GM21447 (cell line): ENCODE measurements around the gene LIFR.
"Not testable (repeated sequence)": the region's sequence is repeated elsewhere in the genome, so short reads cannot be mapped to it uniquely, and the experiment has no call there.

ENCODE experiments used
- ATAC-seq: cut with Tn5 transposase; IDR thresholded peaks from one replicate; pipeline ENCODE4 v1.9.1; 2021; ENCODE audit not compliant: unreplicated experiment

LIFR gene

GRCh38 chr5:38582975-38583319, 26.5 kb upstream of the LIFR start:
- no peak for ATAC-seq

DNA sequence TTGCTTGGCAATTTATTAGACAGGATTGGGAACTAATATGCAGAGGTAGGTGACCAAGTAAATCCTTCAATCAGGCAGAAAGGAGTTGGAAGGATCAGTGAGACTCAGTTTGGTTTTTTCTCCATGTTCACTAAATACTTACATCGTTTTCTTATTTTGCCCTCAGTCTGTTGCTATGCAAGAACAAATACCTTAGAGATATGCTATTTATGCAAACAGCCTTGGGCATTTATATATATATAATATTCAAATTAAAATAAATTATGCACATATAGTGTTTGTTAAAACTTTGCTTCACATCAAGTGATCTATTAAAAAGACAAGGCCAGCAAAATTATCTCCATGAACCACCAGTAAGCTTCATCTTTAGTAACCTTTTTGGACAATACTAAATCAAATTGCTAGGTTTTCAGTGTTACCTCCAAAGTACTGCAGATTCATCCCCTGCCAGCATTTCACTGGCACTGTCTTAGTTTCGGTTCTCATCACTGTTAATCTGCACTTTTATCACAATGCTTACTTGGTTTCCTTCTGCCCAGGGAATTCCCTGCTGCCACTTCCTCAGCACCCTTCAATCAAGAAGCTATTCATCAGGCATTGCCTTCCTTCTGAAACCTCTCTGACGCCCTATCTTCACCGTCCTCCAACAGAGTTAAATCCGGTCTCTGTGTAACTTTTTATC, 26.0 kb upstream of the LIFR start:
- no peak for ATAC-seq

- no peak for ATAC-seq
Observed at GRCh38 chr5:38581597-38581996, 25.2 kb upstream of the LIFR start.

DNA sequence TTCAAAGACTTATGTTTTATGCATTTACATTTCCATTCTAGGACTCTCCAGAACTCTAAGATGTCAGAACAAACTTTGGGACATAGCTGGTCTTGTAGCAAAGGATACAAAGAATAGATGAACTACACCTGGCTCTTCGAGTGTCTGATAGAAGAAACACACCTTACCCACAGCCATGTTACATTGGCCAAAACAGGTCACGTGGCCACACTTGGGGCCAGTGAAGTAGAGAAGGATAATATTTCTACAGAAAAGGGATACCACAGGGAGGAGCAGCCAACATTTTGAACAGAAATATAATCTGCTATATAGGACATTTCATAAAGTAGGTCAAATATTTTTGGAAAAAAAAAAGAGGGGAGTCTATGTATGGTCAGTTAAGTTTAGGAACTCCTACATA, 22.7 kb upstream of the LIFR start:
- no peak for ATAC-seq

DNA sequence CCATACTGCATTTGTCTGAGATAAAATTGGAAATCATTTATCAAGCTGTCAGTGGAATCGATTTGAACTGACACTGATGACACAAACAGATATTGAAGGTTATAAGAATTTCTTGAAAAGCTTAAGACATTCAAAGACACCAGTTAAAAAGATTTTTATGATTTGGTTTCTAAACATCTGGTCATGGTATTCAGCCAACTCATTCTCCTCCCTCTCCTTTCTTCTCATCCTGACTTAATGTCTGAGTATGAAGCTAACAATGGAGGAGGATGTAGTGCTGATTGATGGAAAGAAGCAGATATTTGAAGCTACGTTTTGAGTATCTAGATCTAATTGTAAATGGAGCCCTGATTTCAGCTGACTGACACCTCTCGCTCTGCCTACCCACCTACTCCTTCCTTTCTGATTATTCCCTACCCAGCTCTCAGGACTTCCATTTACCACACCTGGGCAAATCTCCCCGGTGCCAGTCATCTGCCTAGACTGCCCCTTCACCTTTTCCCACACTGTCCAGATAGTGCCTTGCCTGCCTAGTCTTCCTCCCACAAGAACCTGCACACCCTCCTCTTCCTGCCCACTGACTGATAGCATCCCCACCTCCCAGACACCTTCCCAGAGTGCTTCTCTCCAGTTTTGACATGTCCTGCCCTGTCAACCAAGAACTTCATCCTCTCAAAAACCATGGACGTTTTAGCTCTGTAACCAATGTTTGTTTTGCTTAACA, 20.7 kb upstream of the LIFR start:
- no peak for ATAC-seq

GRCh38 chr5:38576442-38576841, 20.0 kb upstream of the LIFR start:
- no peak for ATAC-seq

GRCh38 chr5:38575476-38575875, 19.0 kb upstream of the LIFR start:
- no peak for ATAC-seq

DNA sequence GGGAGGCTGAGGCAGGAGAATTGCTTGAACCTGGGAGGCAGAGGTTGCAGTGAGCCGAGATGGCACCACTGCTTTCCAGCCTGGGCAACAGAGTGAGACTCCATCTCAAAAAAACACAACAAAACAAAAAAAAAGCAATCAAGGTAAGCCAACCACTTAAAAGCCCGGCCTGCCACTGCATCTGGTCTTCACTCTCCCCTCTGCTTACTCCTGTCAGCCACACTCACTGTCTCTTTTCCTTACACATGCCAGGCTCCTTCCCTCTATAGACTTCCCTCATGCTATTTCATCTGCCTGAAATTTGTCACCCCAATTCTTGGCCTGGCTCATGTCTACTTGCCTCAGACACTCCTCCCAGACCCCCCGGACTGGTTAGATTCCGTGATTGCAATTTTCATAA, 17.6 kb upstream of the LIFR start:
- ATAC-seq: no peak

GRCh38 chr5:38573521-38573920, 17.1 kb upstream of the LIFR start:
- no peak for ATAC-seq

- no peak for ATAC-seq
Observed at GRCh38 chr5:38569180-38569579, 12.7 kb upstream of the LIFR start.

- not testable (repeated sequence) for ATAC-seq
Observed at GRCh38 chr5:38567306-38567705, 10.9 kb upstream of the LIFR start.

GRCh38 chr5:38563624-38564023, 7.2 kb upstream of the LIFR start:
- no peak for ATAC-seq

- ATAC-seq: no peak
Observed at GRCh38 chr5:38562444-38563210, 6.2 kb upstream of the LIFR start.

DNA sequence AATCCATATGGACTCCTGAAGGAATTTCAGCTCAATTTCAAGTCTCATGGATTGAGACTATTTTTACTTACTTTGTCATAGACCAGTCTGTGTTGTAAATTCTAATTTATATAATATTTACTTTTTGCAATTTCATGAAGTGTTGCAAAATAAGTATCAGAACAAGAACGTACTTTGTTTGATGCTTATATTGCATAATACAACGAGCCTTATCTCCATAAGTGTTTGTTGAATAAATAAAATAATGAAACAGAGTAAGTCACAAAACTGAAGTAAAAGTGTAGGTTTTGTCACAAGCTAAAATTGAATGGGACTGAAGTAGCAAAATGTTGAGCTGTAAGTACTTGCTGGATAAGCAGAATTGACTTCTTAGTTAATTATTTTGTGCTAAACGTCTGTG, 3.0 kb upstream of the LIFR start:
- no peak for ATAC-seq

DNA sequence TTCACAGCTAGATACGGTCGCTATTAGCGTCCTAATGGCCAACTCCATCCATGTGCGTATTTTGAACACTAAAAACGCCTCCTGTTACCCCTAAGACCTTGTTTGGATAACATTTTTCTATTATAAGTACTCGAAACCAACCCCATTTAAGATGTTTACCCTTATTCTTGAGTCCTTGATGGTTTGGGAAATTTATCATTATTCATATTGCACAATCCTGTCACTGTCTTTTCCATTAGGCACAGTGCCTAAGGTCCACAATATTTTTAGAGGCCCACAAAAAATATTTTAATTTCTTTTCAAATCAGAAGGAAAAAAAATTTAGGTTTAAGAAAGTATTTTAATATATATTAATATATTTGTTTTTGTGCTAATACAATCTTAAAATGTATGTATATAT, 1.3 kb upstream of the LIFR start:
- no peak for ATAC-seq

- ATAC-seq: no peak
Observed at GRCh38 chr5:38557308-38557710, 863 bp upstream of the LIFR start.

GRCh38 chr5:38556088-38556598, 303 bp downstream of the LIFR start:
- ATAC-seq: no peak

- no peak for ATAC-seq
Observed at GRCh38 chr5:38555354-38556087, 925 bp downstream of the LIFR start.

GRCh38 chr5:38554861-38555260, 1.6 kb downstream of the LIFR start:
- ATAC-seq: no peak

DNA sequence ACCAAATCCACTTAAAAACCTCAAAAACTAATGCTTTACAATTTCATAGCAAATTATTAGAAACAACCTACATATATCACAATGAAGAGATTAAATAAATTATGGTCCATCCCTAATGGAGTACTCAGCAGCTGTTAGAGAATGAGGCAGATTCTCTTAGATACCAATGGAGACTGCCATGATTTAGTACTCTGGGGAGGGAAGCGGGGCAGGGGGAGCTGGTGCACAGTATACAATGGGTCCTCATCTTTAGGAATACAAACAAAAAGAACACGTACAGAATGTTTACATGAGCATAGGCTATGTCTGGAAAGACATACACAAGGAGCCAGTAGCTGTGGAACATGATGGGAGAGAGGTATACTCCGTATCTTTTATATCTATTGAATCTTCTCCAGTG, 2.0 kb downstream of the LIFR start:
- no peak for ATAC-seq

GRCh38 chr5:38553001-38553521, 3.4 kb downstream of the LIFR start:
- ATAC-seq: no peak
